OCI-LY1 (cell line): ENCODE results near the gene NUP54.

Experiments used
- H2AFZ ChIP-seq: fragments of 200-600 bp; sonication (generic), shearing (Covaris generic); 2 replicates; pipeline ENCODE4 v1.6.0; 2014; ENCODE audit warnings: antibody characterized with exemption, mild to moderate bottlenecking, low read length
- H3F3A ChIP-seq: fragments of 200-600 bp; sonication (generic), shearing (Covaris generic); 2 replicates; pipeline ENCODE4 v1.6.0; 2014; ENCODE audit warnings: mild to moderate bottlenecking, antibody characterized with exemption, low read length, moderate library complexity; ENCODE audit not compliant: insufficient read depth
- H3K27ac ChIP-seq: fragments of 200-600 bp; sonication (generic); 2 replicates; pipeline ENCODE4 v1.5.1; 2014; ENCODE audit warnings: low read length, mixed run types, mild to moderate bottlenecking, low read depth; ENCODE audit not compliant: poor library complexity, severe bottlenecking
- H3K27me3 ChIP-seq: fragments of 200-600 bp; sonication (generic); 2 replicates; pipeline ENCODE4 v1.6.0; 2014; ENCODE audit warnings: antibody characterized with exemption, mild to moderate bottlenecking, low read length, moderate library complexity; ENCODE audit not compliant: insufficient read depth
- H3K36me3 ChIP-seq: fragments of 200-600 bp; sonication (generic); 2 replicates; pipeline ENCODE4 v1.6.1; 2014; ENCODE audit warnings: mild to moderate bottlenecking, antibody characterized with exemption, low read length, moderate library complexity, mixed read lengths; ENCODE audit not compliant: insufficient read depth
- H3K4me1 ChIP-seq: fragments of 200-600 bp; sonication (generic); 2 replicates; pipeline ENCODE4 v1.5.1; 2014; ENCODE audit warnings: mild to moderate bottlenecking, low read length, moderate library complexity; ENCODE audit not compliant: insufficient read depth, severe bottlenecking
- H3K4me2 ChIP-seq: fragments of 200-600 bp; sonication (generic), shearing (Covaris generic); 2 replicates; pipeline ENCODE4 v1.6.1; 2014; ENCODE audit warnings: low read length
- H3K4me3 ChIP-seq: fragments of 200-600 bp; sonication (generic); 2 replicates; pipeline ENCODE4 v1.5.1; 2014; ENCODE audit warnings: low read length, low read depth, mild to moderate bottlenecking, mixed read lengths; ENCODE audit not compliant: poor library complexity, severe bottlenecking
- H3K79me2 ChIP-seq: fragments of 200-600 bp; shearing (Covaris generic); 2 replicates; pipeline ENCODE4 v1.6.1; 2016; ENCODE audit warnings: mixed run types, low read length, mixed read lengths; ENCODE audit not compliant: insufficient read depth
- H3K9ac ChIP-seq: fragments of 200-600 bp; sonication (generic), shearing (Covaris generic); 2 replicates; pipeline ENCODE4 v1.6.1; 2014; ENCODE audit warnings: mild to moderate bottlenecking, low read length, mixed read lengths
- H3K9me2 ChIP-seq: fragments of 200-600 bp; sonication (generic), shearing (Covaris generic); 2 replicates; pipeline ENCODE4 v1.6.1; 2014; ENCODE audit warnings: low read depth, mild to moderate bottlenecking, low read length, mixed read lengths
- H3K9me3 ChIP-seq: fragments of 200-600 bp; shearing (Covaris generic); 2 replicates; pipeline ENCODE4 v1.6.1; 2014; ENCODE audit warnings: low read length, mixed read lengths
- H4K20me1 ChIP-seq: fragments of 200-600 bp; sonication (generic), shearing (Covaris generic); 2 replicates; pipeline ENCODE4 v1.6.0; 2016; ENCODE audit warnings: mild to moderate bottlenecking, low read length; ENCODE audit not compliant: insufficient read depth
- EZH2 ChIP-seq: fragments of 200-600 bp; sonication (generic), shearing (Covaris generic); IDR thresholded peaks from 2 replicates; pipeline ENCODE4 v1.8.0; 2017; ENCODE audit warnings: borderline replicate concordance, mixed run types, mild to moderate bottlenecking, antibody characterized with exemption, low read length, moderate library complexity, mixed read lengths
- TF ChIP-seq, protein P1 (sequence below): fragments of 200-600 bp; sonication (generic), shearing (Covaris generic); IDR thresholded peaks from 2 replicates; pipeline ENCODE4 v1.5.1; 2017; ENCODE audit warnings: mild to moderate bottlenecking, antibody characterized with exemption, low read length, moderate library complexity, mixed read lengths

Gene NUP54

DNA sequence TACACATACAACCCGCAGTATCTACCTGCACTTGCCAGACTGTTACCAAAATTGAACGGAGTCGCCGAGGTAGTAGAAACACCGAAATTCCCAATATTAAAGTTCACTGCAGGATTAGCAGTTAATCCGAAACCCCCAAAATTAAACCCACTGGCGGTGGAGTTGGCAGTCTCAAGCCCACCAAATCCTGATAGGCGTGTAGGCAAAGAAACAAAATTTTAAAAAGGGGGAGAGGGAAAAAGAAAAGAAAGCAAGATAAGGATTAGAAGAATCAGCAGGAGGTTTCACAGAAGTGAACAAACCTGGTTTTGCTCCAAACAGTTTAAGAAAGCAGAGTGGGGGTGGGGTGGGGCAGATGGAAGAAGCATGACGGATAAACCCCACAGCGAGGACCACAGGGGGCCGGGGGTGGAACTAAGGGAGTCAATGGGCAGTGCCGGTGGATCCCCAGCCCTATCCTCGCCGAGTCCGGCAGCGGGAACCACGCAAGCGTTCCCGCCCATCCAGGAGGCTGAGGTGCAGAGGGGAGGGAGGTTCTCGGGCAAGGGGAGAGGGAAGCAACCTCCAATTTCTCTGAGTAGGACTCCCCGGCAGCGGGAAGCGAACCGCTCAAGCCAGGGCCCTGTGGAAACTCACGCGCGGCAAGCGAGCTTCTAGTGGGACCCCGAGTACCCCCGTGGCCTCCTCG, 599 bp downstream of the NUP54 start:
- Histone ChIP-seq H2AFZ (no peak overlapping the region), H3K27me3 (no peaks in the 10 kb centered on the region), H3K4me1 (peaks cover 29% of the 10 kb centered on the region), H3K9ac (peak overlapping the region; percentile 79), H3K4me3 (peak overlapping the region; percentile 75), H3K79me2 (peaks cover 53% of the 10 kb centered on the region), H3K9me3 (no peaks in the 10 kb centered on the region), H3K4me2 (peak overlapping the region; percentile 98), H4K20me1 (0 out of 2 replicates have a peak, but pooled peaks cover 5% of the 10 kb centered on the region), H3K36me3 (peaks cover 16% of the 10 kb centered on the region; the same call in 1 of the 2 replicates), H3K27ac (peak overlapping the region; percentile 9), H3K9me2 (no peaks in the 10 kb centered on the region), H3F3A (no peaks in the 10 kb centered on the region)
- TF ChIP-seq, protein P1, sequence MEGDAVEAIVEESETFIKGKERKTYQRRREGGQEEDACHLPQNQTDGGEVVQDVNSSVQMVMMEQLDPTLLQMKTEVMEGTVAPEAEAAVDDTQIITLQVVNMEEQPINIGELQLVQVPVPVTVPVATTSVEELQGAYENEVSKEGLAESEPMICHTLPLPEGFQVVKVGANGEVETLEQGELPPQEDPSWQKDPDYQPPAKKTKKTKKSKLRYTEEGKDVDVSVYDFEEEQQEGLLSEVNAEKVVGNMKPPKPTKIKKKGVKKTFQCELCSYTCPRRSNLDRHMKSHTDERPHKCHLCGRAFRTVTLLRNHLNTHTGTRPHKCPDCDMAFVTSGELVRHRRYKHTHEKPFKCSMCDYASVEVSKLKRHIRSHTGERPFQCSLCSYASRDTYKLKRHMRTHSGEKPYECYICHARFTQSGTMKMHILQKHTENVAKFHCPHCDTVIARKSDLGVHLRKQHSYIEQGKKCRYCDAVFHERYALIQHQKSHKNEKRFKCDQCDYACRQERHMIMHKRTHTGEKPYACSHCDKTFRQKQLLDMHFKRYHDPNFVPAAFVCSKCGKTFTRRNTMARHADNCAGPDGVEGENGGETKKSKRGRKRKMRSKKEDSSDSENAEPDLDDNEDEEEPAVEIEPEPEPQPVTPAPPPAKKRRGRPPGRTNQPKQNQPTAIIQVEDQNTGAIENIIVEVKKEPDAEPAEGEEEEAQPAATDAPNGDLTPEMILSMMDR, result no peak
- no peak for TF ChIP-seq EZH2

DNA sequence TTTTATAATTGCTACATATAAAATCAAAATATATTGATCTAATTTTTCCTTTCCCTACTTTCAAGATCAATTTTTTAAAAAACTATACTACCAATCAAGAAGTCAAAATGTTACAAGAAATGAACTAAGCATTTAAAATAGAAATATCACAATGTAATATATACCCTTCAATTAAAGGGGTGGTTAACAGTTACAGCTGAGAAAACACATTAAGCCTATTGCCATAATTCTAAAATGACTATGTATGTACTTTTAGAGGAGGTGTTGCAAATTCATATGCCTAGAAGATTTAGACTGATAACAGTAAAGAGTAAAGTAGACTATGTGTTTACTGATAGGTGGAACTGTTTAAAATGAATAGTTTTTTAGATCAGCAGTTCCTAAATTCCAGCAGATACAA, 3.7 kb downstream of the NUP54 start:
- no peaks in the 10 kb centered on the region for H3K27me3 ChIP-seq
- peaks cover 28% of the 10 kb centered on the region for H3K4me1 ChIP-seq
- no peak overlapping the region for H3K4me2 ChIP-seq
- H3K36me3 ChIP-seq, result peaks cover 45% of the 10 kb centered on the region
- no peaks in the 10 kb centered on the region for H3K9me2 ChIP-seq
- H3F3A ChIP-seq, result no peaks in the 10 kb centered on the region
- no peak overlapping the region for H2AFZ ChIP-seq
- H4K20me1 ChIP-seq, result 0 out of 2 replicates have a peak, but pooled peaks cover 5% of the 10 kb centered on the region
- H3K79me2 ChIP-seq, result peaks cover 56% of the 10 kb centered on the region
- H3K4me3 ChIP-seq, result no peak overlapping the region
- no peak overlapping the region for H3K9ac ChIP-seq
- H3K9me3 ChIP-seq, result no peaks in the 10 kb centered on the region
- TF ChIP-seq, protein P1, result no peak
- TF ChIP-seq EZH2, result no peak
- no peak overlapping the region for H3K27ac ChIP-seq

DNA sequence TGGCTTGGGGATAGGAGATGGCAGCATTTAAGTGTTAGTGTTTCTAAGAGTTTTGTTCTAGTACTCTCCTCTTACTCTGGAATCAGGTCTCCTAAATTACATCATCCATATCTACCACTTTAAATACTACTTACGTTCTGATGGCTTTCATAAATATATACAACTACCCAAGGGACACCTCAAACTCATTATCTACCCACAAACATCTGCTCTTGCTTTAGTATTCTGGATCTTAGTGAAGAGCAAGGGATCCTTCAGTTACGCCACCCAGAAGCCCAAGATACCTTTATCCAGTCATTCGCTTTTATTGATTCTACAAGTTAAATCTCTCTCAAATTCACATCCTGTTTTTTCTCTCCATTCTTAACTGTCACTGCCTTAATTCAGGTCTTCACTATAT, 7.0 kb downstream of the NUP54 start:
- Histone ChIP-seq H3K4me2 (no peak overlapping the region), H3K4me1 (peaks cover 7% of the 10 kb centered on the region), H3K36me3 (peaks cover 76% of the 10 kb centered on the region), H2AFZ (no peak overlapping the region), H3K9ac (no peak overlapping the region), H3K9me3 (no peaks in the 10 kb centered on the region), H3K27ac (no peak overlapping the region), H3K27me3 (no peaks in the 10 kb centered on the region), H3K79me2 (peaks cover 38% of the 10 kb centered on the region), H3K9me2 (no peaks in the 10 kb centered on the region), H4K20me1 (0 out of 2 replicates have a peak, but pooled peaks cover 3% of the 10 kb centered on the region), H3F3A (no peaks in the 10 kb centered on the region), H3K4me3 (no peak overlapping the region)
- TF ChIP-seq, protein P1, result no peak
- TF ChIP-seq EZH2, result no peak
